OCI-LY7 (cell line): ENCODE data around the gene NOL9. TPM values are rescaled to one million over a fixed set of nuclear protein-coding genes. Genes with fewer than 3 reads are reported as not detected.

Experiments used
- BruUV-seq: library from RNA; stranded (reverse); fragments of 400-500 nt; replicated peaks from 2 replicates; lab custom pipeline; 2021; lab: Mats Ljungman, UMichigan
- CTCF ChIA-PET: fragments of 300-600 bp; sonication (Branson Sonifier 250); formaldehyde crosslinking; loops from one replicate; lab custom pipeline; 2022; ENCODE audit warnings: antibody characterized with exemption; ENCODE audit not compliant: unreplicated experiment; lab: Charles Lee
- POLR2A ChIA-PET: fragments of 300-600 bp; sonication (Branson Sonifier 250); formaldehyde crosslinking; loops from one replicate; lab custom pipeline; 2022; ENCODE audit warnings: antibody characterized with exemption; lab: Charles Lee
- DNase-seq: peaks from one replicate; pipeline ENCODE4 v3.0.0-alpha.2; 2015; ENCODE audit warnings: low spot score
- H2AFZ ChIP-seq: fragments of 200-600 bp; sonication (generic), shearing (Covaris generic); 2 replicates; pipeline ENCODE4 v1.6.1; 2014; ENCODE audit warnings: mild to moderate bottlenecking, antibody characterized with exemption, low read length, moderate library complexity
- H3K27ac ChIP-seq: fragments of 200-600 bp; sonication (generic); 2 replicates; pipeline ENCODE4 v1.5.1; 2014; ENCODE audit warnings: mixed run types, low read depth, mild to moderate bottlenecking, moderate library complexity, low read length, inconsistent platforms; ENCODE audit not compliant: poor library complexity, severe bottlenecking
- H3K36me3 ChIP-seq: fragments of 200-600 bp; sonication (generic); 2 replicates; pipeline ENCODE4 v1.6.1; 2014; ENCODE audit warnings: mild to moderate bottlenecking, antibody characterized with exemption, low read length, moderate library complexity, mixed read lengths; ENCODE audit not compliant: insufficient read depth
- H3K4me1 ChIP-seq: fragments of 200-600 bp; sonication (generic); 2 replicates; pipeline ENCODE4 v1.5.1; 2014; ENCODE audit warnings: mild to moderate bottlenecking, low read length; ENCODE audit not compliant: insufficient read depth, poor library complexity, severe bottlenecking
- H3K4me2 ChIP-seq: fragments of 200-600 bp; sonication (generic); 2 replicates; pipeline ENCODE4 v1.6.1; 2014; ENCODE audit warnings: mild to moderate bottlenecking, low read length
- H3K4me3 ChIP-seq: fragments of 200-600 bp; sonication (generic); 2 replicates; pipeline ENCODE4 v1.5.1; 2014; ENCODE audit warnings: mild to moderate bottlenecking, low read depth, low read length; ENCODE audit not compliant: poor library complexity, severe bottlenecking
- H3K79me2 ChIP-seq: fragments of 200-600 bp; sonication (generic); 2 replicates; pipeline ENCODE4 v1.6.1; 2016; ENCODE audit warnings: low read depth, mild to moderate bottlenecking, low read length, moderate library complexity, mixed read lengths; ENCODE audit not compliant: insufficient read depth
- H3K9me2 ChIP-seq: fragments of 200-600 bp; sonication (generic); 2 replicates; pipeline ENCODE4 v1.6.1; 2016; ENCODE audit warnings: mild to moderate bottlenecking, low read length, mixed read lengths; ENCODE audit not compliant: insufficient read depth
- H3K9me3 ChIP-seq: fragments of 200-600 bp; sonication (generic); 2 replicates; pipeline ENCODE4 v1.6.1; 2014; ENCODE audit warnings: mild to moderate bottlenecking, mixed run types, low read length, mixed read lengths
- H4K20me1 ChIP-seq: fragments of 200-600 bp; sonication (generic); 2 replicates; pipeline ENCODE4 v1.6.1; 2014; ENCODE audit warnings: mild to moderate bottlenecking, antibody characterized with exemption, low read length, moderate library complexity, mixed read lengths; ENCODE audit not compliant: insufficient read depth
- CTCF ChIP-seq: fragments of 200-600 bp; sonication (generic); conservative IDR thresholded peaks from 2 replicates; pipeline ENCODE4 v1.5.1; 2014; ENCODE audit warnings: mild to moderate bottlenecking, antibody characterized with exemption, low read length, moderate library complexity, mixed read lengths
- EZH2phosphoT487 ChIP-seq: fragments of 200-600 bp; sonication (generic); IDR thresholded peaks from 2 replicates; pipeline ENCODE4 v1.6.1; 2018; ENCODE audit warnings: low read depth, borderline replicate concordance, mild to moderate bottlenecking, mixed run types, antibody characterized with exemption, low read length, moderate library complexity, mixed read lengths
- intact Hi-C: fragments of 100-400 bp; cut with micrococcal nuclease; formaldehyde crosslinking; loops from one replicate; pipeline ENCODE4 v1.10.0; 2022; ENCODE audit not compliant: unreplicated experiment
- total RNA-seq, 2 experiments: library from RNA; depleted of rRNA in 1 of 2; stranded (reverse); fragments of >200 nt in 1 of 2; shearing (Covaris generic) in 1 of 2; gene quantifications; 2 replicates each; pipeline ENCODE4 v1.2.3, GENCODE V29; 2014 to 2022

Gene NOL9
- total RNA-seq, 2 experiments from 2014 or later, result 39.1 to 58.8 TPM

- no peak for DNase-seq
- CTCF ChIA-PET, result no interaction called here
- no peak overlapping the region for H3K4me3 ChIP-seq
Observed at GRCh38 chr1:6530504-6531160, 23.7 kb downstream of the NOL9 start.

GRCh38 chr1:6528492-6528891 is 25.8 kb downstream of the NOL9 start:
- Histone ChIP-seq H3K4me1 (no peaks in the 10 kb centered on the region), H3K9me2 (no peaks in the 10 kb centered on the region), H3K27ac (no peak overlapping the region), H3K79me2 (no peaks in the 10 kb centered on the region), H3K36me3 (peaks cover 91% of the 10 kb centered on the region), H3K4me2 (no peak overlapping the region), H3K4me3 (no peak overlapping the region), H3K9me3 (no peaks in the 10 kb centered on the region), H2AFZ (no peak overlapping the region), H4K20me1 (no peaks in the 10 kb centered on the region)
- TF ChIP-seq CTCF (no peak), EZH2phosphoT487 (no peak)
- ChIA-PET CTCF (interaction anchor here (0.5 kb wide), 1 partner anchor 25 kb away, joined by 3 read pairs; no protein-coding TSS in a partner anchor), POLR2A (interaction anchor here (0.5 to 0.6 kb wide), 2 partner anchors 22 to 232 kb away, joined by 4 to 5 read pairs; no protein-coding TSS in a partner anchor)
- DNase-seq, result no peak
- intact Hi-C loops, result no loop called here
- BruUV-seq, result no TSS peak

More at GRCh38 chr1:6530504-6531160, 23.7 kb downstream of the NOL9 start:
- intact Hi-C loops, result no loop called here
- Histone ChIP-seq H3K79me2 (no peaks in the 10 kb centered on the region), H3K4me1 (no peaks in the 10 kb centered on the region), H3K27ac (no peak overlapping the region), H3K4me2 (no peak overlapping the region), H2AFZ (no peak overlapping the region), H3K9me3 (no peaks in the 10 kb centered on the region), H3K36me3 (peaks cover 94% of the 10 kb centered on the region), H3K9me2 (no peaks in the 10 kb centered on the region), H4K20me1 (no peaks in the 10 kb centered on the region)
- TF ChIP-seq CTCF (no peak), EZH2phosphoT487 (no peak)
- BruUV-seq, result no TSS peak
- POLR2A ChIA-PET, result no interaction called here

GRCh38 chr1:6526316-6526715 is 28.0 kb downstream of the NOL9 start:
- no peak overlapping the region for H2AFZ ChIP-seq
- no peaks in the 10 kb centered on the region for H3K4me1 ChIP-seq
- DNase-seq, result no peak
- intact Hi-C loops, result no loop called here
- peaks cover 70% of the 10 kb centered on the region for H3K36me3 ChIP-seq
- no peak overlapping the region for H3K4me2 ChIP-seq
- no TSS peak for BruUV-seq
- H3K4me3 ChIP-seq, result no peak overlapping the region
- ChIA-PET CTCF (no interaction called here), POLR2A (no interaction called here)
- H3K9me2 ChIP-seq, result no peaks in the 10 kb centered on the region
- H4K20me1 ChIP-seq, result no peaks in the 10 kb centered on the region
- no peak overlapping the region for H3K27ac ChIP-seq
- no peaks in the 10 kb centered on the region for H3K79me2 ChIP-seq
- H3K9me3 ChIP-seq, result no peaks in the 10 kb centered on the region
- no peak for TF ChIP-seq EZH2phosphoT487
- no peak for TF ChIP-seq CTCF
